Activated CD8-positive, alpha-beta memory T cell treated with anti-CD3 and anti-CD28 coated beads, Interleukin-2, amount 50 U/mL, for 24 hours (primary cell): ENCODE data around the gene KIF24.
"Not testable (repeated sequence)": the region's sequence is repeated elsewhere in the genome, so short reads cannot be mapped to it uniquely, and the experiment has no call there.

ENCODE experiments used
- DNase-seq: peaks from one replicate; pipeline ENCODE4 v3.0.0-alpha.2; 2020; ENCODE audit errors: extremely low read depth

Gene KIF24

DNA sequence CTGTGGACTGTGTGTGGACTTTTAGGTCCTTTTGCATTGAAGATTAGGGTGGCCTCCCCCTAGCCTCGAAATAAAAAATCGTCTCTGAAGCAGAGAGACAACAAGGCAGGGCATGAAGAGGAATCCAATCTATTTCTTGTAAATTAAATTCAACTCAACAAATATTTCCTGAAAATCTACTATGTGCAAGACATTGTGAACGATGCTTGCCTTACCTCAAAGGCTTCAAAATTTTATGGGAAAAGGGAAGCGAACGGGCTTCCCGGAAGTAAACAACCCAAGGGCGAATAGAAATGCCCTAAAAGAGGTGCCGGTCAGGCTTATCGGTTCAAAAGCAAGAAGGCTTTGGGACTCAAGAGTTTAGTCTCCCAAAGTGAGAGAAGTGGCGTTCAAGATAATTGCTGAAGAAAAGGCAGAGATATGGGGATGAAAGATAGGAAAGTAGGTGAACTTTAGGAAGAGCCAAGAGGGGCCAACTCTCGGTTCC lies 525 bp downstream of the KIF24 start:
- DNase-seq, result no peak

DNA sequence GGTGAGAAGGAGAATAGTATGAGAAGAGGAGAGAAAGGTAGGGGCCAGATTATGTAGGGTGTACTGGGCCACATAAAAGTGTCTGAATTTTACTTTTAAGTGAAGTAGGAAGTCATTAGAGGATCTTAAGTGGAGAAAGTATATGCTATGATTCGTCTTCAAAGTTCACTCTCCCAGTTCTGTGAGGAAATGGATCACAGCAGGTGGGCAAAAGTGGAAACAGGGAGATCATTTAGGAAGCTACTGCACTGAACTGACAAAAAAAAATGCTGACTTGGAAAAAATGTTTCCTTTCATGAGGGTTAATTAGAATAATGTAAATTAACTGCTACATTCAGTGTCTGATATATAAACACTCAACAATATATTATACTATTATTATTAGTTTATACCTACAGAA lies 2.4 kb downstream of the KIF24 start:
- no peak for DNase-seq

DNA sequence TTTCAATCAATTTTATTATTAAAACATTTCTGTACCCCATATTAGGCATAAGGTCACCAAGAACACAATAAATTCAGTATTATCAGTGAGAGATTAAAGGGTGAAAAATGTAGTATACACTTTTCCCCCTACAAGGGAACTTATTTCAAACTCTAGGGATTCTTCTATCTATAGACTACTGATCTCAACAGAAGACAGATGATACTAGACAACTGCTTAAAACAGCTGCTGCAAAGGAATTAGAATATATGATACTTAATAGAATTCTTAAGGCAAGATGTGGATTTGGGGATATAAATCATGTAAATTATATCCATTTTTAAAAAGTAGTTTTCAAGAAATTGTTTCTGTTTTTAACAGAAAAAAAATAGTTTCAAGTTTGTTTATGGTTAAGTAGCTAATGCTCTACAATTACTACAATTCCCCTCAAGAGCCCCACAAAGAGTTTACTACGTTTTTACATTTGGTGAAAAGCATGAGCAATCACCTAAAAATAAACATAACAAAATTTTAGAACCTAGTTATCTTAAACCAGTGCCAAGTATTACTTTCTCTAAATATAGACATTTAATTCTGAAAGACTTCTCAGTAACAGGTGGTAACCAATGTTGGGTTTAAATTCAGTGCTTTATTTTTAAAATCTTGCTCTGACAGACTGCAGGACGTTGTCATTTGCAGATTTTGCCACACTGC lies 6.0 kb downstream of the KIF24 start:
- no peak for DNase-seq

DNA sequence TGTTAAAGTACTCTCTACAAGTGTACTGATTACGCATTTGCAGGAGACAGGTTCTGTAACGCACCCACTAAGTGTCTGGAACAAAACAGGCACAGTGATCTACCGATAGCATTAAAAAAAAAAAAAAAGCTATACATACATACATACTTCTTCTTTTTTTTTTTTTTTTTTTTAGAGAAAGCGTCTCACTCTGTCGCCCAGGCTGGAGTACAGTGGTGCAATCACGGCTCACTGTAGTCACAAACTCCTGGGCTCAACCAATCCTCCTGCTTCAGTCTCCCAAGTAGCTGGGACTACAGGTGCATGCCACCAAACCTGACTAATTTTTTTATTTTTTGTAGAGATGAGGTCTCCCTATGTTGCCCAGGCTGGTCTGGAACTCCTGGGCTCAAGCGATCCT lies 7.6 kb downstream of the KIF24 start:
- DNase-seq, result no peak

DNA sequence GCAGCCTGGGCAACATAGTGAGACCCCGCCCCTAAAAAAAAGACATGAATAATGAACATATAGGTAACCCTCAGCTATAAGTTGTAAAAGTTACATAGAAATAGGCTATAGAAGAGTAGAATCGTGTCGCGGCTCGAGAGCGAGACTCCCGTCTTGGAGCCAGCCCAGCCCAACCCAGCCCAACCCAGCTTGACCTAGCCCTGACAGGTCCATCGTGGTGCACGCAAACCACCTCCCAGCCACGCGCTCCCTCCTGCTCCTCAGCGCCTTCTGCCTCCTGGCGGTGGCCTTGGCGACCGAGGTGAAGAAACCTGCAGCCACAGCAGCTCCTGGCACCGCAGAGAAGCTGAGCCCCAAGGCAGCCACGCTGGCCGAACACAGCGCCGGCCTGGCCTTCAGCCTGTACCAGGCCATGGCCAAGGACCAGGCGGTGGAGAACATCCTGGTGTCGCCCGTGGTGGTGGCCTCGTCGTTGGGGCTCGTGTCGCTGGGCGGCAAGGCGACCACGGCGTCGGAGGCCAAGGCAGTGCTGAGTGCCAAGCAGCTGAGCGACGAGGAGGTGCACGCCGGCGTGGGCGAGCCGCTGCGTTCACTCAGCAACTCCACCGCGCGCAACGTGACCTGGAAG lies 10.8 kb downstream of the KIF24 start:
- DNase-seq, result no peak

DNA sequence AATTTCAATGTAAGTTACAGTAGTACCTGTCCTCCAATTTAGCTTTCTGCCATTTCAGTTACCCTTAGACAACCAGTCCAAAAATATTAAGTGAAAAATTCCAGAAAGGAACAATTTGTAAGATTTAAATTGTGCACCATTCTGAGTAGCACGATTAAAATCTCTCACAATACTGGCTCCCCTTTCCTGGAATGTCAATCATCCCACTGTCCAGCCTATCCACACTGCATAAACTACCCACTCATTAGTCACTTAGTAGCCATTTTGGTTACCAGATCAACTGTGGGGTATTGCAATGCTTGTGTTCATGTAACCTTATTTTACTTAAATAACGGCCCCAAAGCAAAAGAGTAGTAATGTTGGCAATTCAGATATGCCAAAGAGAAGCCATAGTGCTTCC lies 11.6 kb downstream of the KIF24 start:
- DNase-seq, result no peak

DNA sequence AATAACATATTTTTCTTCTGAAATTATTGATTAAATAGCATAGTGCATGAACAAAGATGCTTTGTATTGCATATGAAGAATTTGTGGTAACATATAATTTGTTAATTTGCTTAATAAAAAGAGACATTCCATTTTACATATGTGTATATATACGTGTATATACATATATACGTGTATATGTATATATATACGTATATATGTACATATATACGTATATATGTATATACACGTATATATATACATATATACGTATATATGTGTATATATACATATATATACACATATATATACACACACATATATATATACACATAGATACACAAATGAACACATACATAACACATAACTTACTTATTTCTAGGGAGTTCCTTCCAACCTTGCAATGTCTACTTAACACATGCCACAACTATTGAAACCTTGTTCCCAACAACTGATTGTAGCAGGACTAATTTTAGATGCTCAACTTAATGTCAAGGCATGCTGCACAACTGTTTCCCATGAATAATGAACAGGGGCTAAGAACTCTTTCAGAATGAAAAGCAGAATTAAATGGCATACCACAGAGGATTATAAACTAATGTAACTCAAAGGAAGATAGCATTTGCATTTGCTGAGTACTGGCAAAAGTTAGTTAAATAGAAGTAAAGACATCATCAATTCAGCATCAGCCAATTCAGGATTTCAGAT lies 17.4 kb downstream of the KIF24 start:
- DNase-seq, result no peak

DNA sequence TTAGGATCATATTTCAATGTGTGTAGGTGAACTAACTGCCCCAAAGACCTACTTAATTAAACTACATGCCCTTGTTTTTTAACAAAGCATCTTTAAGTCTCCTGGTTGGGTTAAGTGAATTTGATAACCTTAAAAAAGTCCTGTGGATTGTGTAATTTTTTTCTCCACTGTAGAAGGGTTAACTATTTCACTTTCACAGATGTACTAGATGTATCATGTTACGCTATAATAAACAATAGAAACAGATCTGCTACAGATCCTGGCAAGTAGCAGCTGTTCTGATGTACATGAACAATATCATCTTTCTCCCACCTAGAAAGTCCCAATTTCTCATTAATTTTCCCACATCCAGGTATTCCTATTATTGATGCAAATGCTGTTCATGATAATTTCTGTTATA lies 18.9 kb downstream of the KIF24 start:
- no peak for DNase-seq

DNA sequence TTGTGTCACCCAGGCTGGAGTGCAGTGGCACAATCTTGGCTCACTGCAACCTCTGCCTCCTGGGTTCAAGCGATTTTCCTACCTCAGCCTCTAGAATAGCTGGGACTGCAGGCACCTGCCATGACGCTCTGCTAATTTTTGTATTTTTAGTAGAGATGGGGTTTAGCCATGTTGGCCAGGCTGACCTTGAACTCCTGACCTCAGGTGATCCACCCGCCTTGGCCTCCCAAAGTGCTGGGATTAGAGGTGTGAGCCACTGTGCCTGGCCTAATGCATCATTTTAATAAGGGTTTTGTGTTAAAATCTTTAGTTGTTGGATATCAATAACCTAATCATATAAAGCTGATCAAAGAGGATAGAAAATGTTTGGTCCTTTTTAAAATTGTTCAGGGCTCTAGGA lies 20.8 kb downstream of the KIF24 start:
- not testable (repeated sequence) for DNase-seq

DNA sequence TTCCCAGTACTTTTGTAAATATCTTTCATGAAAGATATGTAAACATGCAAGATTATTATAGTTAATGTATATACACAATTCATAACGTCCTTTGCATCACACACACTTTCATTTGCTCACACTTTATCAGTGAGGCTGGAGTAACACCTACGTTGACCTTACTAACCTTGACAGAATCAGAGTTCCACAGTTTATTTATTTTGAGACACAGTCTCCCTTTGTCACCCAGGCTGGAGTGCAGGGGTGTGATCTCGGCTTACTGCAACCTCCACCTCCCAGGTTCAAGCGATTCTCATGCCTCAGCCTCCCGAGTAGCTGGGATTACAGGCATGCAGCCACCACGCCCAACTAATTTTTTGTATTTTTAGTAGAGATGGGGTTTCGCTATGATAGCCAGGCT lies 28.0 kb downstream of the KIF24 start:
- DNase-seq, result not testable (repeated sequence)

DNA sequence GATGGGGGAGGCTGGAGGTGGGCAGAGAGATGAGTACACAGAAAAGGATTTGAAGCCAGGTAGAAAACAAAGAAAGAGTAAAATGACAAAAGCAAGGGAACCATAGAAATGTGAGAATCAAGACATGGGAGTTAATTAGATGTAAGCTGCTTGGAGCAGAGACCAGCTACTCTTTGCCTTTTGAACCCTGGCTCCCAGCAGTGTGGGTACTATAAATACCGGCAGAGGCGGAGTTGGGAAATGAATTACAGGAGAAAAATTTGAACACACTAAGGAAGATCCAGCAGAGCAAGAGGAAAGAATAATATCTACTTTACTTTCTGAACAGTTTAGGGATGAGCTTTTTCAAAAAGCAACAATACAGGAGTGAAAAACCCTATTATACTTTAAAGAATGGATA lies 36.5 kb downstream of the KIF24 start:
- DNase-seq, result no peak

DNA sequence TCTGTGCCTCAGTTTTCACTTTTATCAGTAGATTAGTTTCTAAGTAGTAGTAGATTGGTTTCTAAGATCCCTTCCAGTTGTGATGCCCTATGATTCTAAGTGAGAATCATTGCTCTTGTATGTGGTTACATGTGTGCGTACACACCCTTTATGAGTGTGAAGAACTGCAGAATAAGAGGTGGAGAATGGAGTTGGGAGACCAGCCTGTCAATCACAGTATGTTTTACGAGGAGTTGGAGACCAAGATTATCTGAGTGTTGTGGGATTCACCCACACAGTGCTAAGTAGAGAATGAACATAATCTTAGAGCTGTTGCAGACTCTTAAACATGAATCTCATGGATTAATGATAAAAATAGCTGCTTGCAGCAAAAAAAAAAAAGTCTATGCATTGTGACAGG lies 37.6 kb downstream of the KIF24 start:
- no peak for DNase-seq

DNA sequence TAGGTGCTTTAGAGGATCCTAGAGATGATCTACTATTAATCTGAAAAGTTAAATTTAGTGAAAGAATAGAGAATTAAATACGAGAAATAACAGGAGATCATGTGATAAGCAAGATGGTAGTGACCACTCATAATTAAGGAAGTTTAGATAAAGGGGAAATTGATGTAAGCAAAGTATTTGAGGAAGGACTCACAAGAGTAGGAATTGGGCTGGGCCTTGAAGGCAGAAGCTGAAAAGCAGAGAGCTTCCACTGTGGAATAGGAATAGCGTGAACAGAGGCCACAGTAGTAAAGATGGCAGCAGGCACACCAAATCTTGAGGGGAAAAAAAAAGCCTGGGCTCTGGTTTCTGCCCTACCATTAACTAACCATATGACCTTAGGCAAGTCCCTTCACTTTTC lies 38.0 kb downstream of the KIF24 start:
- no peak for DNase-seq

DNA sequence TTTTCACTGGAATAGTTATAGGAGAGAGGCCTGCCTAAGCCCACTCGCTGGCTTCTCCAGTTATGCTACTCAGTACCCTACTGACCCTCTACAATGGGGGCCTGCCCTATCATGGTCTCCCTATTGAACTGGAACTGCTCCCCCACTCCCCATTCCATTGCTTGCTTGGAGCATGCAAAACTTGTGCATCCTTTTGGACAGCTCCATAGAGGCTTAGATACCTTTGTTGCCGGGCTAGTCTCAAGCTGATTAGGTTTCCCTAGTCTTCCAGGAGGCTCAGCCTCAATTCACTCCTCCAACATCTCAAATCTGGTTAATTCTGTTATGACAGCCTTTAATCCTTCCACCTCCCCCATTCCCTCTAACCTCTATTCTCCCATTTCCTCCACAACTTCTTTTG lies 39.9 kb downstream of the KIF24 start:
- no peak for DNase-seq

DNA sequence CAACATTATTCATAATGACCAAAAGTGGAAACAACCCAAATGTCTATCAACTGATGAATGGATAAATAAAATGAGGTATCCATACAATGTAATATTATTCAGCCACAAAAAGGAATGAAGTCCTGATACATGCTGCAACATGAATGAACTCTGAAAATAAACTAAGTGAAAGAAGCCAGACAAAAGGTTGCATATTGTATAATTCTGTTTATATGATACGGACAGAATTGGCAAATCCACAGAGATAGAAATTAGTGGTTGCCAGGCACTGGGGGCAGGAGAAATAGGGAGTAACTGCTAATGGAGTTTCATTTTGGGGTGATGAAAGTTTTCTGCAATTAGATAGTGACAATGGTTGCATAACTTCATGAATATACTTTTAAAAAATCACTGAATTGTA lies 47.0 kb downstream of the KIF24 start:
- no peak for DNase-seq

DNA sequence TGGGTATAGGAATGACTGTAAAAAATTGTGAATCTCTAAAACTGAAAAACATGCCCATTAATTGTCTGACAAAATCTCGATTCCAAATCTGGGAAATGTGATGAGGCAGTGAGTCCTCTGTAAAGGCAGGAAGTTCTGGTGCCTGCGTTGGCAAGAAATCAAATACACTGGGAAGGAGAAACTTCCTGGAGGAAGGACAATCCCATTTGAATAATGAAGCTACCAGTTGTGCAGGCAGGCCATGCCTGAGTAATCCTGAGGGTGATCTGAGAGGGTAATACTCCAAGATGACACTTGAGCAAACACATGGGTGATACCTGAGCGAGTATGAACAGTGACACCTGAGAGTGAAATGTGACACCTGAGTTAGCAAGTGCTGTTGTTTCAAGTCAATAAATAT lies 49.7 kb downstream of the KIF24 start:
- DNase-seq, result no peak
